Bone marrow (tissue), 2 donors: ENCODE data around the gene SEMA3E.
"Not testable (repeated sequence)": the region's sequence is repeated elsewhere in the genome, so short reads cannot be mapped to it uniquely, and the experiment has no call there.

Experiments
- DNase-seq, 2 donors: peaks; one replicate each; lab custom pipeline; 2025; lab: John Stamatoyannopoulos, UW

The SEMA3E gene

DNA sequence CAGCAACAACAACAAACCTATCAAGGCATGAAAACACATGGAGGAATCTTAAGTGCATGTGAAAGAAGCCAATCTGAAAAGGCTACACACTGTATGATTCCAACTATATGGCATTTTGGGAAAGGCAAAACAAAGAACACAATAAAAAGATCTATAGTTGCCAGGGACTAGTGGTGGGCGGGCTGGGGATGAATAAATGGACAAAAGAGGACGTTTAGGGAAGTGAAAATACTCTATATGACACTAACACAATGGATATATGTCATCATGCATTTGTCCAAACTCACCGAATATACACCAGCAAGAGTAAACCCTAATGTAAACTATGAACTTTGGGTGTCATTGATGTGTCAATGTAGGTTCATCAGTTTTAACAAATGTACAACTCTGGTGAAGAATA lies 89.1 kb downstream of the SEMA3E start:
- DNase-seq, result no peak

DNA sequence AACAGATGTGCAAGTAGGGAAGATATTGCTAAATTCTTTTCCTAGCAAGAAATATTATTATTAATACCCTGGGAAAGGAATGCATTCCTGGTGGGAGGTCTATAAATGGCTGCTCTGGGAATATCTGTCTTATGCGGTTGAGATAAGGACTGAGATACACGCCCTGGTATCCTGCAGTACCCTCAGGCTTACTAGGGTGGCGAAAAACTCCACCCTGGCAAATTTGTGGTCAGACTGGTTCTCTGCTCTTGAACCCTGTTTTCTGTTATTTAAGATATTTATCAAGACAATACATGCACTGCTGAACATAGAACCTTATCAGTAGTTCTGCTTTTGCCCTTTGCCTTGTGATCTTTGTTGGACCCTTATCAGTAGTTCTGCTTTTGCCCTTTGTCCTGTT lies 96.4 kb downstream of the SEMA3E start:
- DNase-seq, result not testable (repeated sequence)

DNA sequence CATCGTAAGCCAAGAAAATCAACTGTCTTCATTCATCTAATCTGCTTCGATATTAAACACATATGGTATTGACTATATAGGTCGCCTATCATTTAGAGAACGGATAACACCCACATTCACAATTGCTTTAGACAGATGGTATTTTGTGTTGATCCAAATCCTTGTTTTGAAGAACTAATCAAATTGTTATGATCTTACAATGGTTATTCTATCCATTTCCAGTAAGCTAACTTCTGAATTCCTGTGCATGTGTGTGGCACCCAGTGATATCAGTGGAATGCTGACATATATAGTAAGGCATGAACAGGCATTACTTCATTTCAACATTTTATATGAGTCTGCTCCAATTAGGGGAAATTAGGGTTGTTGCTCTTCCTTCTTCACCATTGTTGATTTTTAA lies 98.8 kb downstream of the SEMA3E start:
- no peak for DNase-seq

DNA sequence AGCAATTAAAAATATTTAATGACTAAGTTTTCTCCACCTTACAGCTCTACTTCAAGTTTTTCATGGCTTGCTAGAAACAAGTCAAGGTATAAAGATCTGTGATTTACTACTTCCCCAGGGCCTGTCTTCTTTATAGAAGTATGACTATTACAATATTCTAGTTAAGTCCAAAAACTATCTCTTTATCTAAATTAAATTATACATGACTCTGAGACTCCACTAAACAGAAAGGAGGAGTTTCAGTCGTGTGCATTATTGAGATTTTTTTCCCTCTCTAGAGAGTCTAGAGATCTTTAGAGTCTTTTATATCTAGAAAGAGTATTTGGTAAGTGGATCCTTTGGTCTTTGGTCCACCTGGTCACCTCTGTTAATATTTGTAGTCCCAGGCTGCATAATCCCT lies 100.7 kb downstream of the SEMA3E start:
- DNase-seq, result no peak

DNA sequence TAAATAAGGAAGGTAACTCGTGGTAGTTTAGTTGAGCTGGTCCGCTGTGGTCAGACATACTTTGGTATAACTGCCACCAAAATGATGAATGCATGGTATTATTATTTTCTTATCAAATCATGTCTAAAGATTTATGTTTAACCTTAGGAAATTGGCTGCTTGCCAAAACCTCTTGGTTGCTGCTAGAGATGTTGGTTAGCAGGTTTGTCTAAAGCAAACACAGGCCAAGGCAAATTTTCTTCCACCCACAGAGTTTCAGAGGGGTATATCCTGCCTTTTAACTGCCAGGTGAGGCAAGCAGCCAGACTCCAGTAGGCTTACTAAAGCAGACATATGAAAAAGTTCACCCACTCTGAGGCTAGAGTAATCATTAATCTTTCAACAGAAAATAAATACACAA lies 101.4 kb downstream of the SEMA3E start:
- DNase-seq, result no peak

DNA sequence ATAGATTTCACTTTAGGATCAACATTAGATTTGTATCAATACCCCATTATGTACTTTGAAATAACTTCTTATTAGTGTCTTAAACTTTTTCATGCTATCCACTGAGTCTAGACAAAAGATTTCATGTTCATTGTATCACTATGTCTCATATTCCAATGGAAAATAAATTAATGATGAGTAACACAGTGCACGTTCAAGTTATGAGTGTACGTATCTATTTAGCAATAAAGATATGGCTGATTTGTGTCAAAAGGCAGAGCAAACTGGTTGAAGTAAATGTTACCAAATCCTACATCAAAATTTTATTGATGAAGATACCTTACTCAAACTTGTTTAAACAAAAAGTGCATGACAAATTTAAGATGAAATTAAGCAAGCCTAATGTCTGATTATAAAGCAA lies 102.4 kb downstream of the SEMA3E start:
- no peak for DNase-seq

DNA sequence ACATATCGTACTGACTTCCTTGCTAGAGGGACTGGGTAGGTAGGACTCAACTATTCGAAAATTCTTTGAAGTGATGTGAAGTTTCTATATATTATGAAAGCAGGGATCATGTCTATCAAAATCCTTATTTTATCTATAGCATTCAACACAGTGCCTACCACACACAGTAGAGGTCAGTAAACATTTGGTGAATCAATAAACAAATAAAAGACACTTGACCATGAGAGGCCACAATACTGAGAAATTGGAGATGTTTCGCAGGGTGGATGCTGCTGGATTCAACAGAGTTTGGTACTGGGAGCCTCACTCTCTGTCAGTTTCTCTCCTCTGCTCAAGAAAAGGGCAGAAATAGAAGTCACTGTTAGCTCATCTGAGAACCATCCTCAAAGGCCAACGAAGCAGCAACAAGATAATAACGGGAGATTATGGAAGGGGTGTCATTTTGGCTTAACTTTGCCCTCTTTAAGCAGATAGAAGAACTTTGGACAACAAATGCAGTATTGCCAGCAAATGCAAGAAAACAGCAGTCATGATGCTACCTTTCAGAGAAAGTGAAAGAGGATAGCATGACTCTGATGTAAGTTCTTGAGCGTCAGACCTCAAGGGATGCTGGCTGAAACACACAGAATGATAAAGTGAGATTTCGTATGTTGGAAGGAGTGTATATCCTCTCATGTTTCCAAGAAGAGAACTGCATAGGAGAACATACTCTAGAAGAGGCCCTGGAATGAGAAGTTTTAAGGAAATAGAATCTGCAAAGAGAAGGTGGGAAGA lies 107.6 kb downstream of the SEMA3E start:
- no peak for DNase-seq

DNA sequence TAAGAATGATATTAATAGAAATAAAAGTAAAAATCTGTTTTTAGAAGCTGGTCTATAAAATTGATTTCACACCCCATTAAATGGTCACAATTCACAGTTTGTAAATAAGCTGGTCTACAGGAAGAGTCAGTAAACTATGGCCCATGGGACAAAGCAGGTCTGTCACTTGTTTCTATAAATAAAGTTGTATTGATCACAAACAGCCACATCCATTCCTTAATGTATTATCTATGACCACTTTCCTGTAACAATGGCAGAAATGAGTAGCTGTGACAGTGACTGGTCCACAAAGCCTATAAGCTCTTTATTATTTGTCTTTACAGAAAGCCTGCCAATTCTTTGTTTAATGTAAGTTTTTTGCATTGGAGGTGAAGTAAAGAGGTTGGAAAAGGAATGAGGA lies 114.5 kb downstream of the SEMA3E start:
- no peak for DNase-seq

DNA sequence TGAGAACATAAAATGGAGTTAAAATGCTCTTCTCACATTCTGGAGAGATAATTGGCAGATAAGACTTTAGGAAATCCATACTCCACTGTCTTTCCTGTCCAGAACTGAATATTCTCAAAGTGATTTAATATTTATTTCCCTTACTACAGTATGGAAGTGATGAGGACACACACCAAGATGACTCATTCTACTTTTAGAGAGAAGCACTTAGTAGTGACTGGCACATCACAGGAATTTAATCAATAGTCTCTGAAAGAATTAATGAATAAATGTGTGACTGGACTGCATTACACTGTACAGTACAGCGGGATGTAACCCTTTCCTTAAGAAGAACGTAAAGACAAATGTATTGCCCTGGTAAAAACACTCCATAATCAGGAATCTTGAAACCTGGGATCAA lies 116.7 kb downstream of the SEMA3E start:
- no peak for DNase-seq

DNA sequence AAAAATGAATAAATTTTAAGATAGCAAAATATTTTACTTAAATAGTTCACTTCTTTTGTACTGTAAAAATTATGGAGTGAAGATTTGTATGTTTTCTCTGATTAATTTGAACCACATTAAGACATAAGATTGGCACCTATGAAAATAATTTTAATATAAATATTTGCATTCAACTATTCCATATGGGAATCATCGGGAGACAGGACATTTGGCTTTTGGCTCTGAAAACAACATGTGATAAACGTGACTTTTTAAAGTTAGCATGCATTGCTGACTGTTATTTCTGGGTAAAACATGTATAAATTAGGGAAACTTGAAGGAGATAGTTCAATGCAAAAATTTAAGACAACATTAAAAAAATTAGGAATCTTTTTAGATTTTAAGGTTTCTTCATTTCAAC lies 117.2 kb downstream of the SEMA3E start:
- no peak for DNase-seq

DNA sequence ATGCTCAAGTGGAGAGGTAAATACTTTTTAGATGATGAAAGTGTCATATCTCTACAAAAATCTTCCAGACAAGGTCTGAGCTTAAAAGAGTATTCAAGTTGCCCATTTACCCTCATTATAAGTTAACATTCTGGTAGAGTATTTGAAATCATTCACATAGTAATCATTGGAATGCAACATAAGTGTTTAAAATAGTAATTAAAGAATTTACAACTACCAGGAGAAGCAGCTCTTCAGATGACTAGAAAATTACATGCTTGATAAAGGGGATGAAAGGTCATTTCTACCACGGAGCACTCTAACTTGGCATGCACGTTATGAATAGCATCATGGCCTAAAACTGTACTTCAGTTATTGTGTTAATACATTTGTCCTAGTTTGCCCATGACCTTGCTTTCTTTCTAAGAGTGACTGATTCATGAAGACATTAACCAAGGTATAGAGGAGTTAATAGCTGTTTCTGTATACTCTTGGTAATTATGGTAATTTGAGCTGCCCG lies 120.0 kb downstream of the SEMA3E start:
- no peak for DNase-seq

DNA sequence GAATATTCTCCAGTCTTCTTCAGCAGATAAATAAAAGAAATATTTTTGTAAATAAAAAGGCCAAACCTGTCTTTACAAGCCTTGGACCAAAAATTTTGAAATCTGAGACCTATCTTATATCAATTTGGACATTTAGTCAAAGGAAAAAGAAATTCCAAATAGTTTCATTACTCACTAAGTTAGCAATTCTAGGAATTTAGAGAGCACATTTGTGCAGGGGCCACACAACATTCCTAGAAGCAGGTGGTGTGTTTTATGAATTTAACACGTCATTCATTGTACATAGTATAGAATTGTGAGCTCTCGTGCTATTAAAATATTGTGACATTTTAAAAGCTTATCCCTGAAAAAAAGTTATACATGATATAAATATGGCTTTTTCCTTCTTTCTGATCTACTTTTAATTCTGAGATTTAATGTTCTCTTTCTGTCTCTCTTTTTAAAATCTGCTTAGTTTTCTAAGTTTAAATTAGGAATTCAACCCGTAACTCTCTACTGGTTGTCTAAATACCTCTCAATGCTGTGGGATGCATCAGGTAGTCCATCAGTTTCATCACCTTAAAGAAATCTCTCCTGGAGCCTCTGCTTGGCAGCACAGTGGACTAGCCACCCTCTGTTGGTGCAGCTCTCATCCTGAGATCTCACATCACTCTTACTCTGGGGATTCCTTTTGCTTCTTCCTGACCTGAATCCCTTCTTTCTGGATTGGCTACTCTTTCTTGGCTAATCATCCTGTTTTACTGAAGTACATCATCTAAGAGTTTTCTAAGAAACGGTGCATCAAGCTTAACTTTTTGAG lies 124.5 kb downstream of the SEMA3E start:
- DNase-seq, result no peak

DNA sequence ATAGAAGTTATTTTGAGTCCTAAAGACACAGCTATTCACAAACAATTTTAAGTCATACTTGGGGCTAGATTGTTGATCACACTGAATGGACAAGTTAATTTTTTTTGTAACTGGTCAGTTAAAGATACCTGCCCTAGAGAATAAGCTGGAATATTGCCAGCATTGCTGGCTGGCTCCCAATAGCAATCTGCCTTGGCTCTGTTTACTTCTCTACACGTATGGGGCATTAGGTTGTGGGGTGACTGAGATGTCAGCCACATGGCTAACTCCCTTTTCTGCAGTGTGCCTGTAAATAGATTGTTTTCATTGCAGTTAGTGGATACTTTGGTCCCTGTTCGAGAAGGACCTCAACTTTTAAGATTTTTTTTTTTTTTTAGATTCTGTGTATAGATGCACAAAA lies 128.2 kb downstream of the SEMA3E start:
- DNase-seq, result no peak

DNA sequence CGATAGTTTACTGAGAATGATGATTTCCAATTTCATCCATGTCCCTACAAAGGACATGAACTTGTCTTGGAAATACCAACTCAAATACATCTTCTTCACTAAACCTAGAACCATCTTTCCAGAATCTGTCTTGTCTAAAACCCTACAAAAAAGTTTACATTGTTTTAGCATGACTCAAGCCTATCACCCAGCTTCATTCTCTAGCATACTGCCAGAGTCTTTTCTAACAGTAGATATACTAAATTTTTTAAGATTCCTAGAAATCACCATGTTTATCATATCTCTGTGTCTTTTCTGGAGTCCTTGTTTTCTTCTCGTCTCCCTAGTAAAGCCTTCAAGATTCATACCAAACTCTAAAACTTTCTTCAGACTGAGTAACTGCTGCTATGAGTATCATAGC lies 129.7 kb downstream of the SEMA3E start:
- DNase-seq, result no peak

DNA sequence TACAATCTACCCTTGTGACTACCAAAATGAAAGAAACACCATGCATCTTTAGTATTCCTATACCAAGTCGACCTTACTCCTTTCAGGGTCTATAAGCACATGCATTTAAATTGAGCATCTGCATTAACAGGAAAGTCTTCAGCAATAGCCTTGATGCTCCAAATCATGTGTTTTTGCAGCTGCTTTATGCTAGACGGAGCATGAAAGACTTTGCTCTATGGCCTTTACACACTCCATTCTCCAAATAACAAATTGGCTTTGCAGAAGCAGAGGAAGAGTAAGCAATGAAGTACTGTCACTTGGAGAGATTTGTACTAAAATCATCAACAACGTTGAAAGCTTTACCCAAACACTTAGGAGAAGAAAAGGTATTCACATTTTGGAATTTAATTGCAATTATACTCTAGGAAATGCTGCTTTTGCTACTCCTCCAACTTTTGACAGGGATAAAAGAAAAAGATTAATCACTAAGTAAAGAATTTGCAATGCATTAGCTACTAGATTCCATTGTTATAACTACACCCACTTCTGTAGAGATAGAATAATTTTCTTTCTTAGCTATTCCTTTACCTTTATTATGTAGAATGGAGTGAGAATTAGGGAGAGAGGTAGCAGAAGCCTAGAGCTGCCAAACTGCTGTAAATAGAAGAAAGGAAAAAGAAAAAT lies 131.8 kb downstream of the SEMA3E start:
- no peak for DNase-seq

DNA sequence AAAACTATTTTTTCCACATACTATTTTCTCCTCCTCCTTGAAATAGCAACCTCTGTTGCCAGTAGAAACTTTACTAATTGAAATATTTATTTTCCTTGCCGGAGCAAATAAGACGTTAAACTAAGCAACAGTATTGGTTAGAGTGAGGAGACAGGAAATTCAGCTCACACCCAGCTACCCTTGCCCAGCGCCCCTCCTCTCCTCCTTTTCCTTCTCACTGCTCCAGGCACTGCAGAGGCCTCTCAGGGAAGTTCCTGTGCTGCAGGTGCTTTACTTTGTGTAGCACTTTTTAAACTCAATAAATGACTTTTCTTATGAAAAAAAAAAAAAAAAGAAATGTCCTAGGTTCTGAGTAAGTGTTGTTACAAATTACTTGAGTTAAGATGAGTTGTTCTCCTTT lies 134.0 kb downstream of the SEMA3E start:
- no peak for DNase-seq

DNA sequence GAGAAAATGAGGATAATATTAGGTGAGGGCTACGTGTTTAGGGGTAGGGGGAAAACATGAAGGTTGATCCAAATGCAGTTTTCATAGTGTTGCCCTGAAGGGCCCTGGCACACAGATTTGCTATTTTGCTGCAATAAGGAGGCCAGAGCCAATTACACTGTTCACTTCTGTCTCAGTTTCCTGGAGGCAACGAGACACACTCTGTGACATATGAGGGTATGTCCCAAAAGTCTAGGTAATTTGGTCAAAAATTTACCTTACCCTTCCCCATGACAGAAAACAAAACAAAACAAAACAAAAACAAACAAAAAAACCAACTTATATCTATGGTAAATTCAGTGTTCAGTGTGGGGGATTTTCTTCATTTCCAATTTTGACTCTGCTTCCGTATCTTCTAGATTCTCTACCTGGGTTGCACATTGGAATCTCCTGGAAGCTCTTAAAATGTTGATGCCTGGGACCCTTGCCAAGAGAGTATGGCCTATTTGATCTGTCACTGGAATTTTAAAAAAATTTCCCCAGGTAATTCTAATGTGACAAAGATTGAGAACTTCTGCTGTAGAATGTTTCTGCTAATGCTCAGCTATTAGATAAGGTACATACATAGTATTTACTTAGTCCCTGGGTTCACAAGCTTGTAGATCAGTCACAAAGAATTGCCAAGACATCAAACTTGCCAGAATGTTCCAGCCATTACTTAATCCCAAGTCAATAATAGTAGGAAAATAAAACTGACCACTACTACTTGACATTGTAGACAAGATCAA lies 139.5 kb downstream of the SEMA3E start:
- DNase-seq, result no peak

DNA sequence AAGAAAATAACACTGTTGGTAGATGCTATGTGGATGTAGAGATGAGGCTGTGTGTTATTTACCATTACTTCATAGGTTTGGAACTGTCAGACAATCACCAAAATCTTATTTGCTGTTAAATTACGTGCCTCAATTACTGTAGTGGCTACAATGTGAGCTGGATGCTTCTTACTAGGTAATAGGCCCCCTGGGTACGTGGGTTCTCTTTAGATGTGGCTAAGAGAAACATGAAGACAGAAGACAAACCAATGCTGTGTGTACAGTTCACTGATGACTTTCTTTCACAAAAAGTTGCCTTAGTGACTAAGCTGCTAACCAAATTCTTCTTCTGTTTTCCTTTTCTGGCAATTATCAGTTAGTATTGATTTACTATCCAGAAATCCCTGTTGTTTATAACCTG lies 144.6 kb downstream of the SEMA3E start:
- DNase-seq, result no peak

DNA sequence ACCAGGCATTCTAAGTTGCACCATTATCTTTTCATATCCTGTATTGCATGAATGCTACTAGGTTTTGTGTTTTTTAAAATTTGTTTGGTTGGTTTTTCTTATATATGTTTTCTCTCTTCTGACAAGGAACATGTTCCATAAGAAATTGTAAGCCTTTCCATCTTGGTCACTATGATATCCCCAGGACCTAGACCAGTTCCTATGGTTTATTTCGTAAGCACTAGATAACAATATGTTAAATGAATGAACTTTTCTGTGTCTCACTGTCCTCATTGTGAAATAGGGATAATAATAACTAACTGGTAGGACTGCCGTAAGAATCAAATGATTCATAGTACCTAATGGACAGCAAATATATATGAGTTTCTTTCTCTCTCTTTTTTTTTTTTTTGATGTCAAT lies 146.3 kb downstream of the SEMA3E start:
- no peak for DNase-seq

DNA sequence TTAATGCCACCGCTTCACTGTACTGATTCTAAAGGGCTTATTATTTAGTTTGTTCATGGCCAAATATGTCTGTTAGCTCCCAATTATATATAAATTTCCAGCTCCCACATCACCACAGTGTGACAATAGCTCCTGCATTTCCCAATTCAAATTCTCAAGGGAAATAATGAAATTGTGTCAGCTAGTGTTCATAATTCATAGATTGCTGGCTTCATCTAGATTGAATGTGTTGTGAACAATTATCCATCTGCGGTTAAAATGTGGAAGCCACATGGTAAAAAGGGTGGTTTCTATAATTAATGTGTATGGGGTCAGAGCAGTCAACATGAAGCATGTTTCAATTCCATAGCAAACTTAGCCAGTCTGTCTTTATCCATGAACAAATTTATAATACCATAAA lies 154.3 kb downstream of the SEMA3E start:
- DNase-seq, result no peak

DNA sequence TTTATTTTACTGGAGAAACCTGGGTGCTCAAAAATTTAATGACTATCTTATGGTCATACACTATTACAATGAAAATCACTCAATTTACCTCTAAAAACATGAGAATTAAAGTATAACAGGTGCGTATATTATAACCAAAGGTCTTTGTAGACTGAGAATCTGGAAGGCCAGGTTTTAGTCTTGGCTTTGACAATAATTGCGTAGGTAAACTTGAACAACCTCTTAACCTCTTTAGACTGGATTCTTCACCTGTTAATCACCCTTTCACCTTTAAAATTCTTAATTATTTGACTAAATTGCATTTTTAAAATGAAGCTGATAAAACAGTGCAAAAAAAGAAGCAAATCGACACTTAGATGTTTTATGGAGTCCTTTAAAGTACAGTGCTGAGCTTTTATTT lies 156.1 kb downstream of the SEMA3E start:
- no peak for DNase-seq

DNA sequence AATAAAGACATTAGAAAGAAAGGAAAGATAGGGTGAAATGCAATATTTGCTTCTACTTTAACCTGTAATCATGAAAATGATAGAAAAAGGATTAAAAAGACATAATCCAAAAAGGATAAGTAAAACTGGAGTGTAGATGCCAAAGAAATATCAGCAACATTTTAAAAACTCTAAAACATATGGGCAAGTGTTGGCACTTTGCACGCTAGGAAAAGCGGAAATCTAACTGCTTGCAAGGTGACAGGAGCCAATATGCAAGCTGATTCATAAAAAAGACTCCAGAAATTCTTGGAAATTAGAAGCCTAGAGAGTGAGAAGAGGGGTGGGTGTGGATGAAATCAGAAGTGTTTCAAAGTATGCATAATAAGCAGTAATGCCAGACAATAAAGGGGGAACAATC lies 161.1 kb downstream of the SEMA3E start:
- no peak for DNase-seq
